ENCODE measurements around the gene RPL29.

Gene RPL29

GRCh38 chr3:51986010-51986947 is 9.4 kb downstream of the RPL29 start:
- no peak for TF ChIP-seq ZFX (IDR thresholded peaks at IDR 0.05; ENCODE audit: borderline replicate concordance)
- TF ChIP-seq, protein P1, sequence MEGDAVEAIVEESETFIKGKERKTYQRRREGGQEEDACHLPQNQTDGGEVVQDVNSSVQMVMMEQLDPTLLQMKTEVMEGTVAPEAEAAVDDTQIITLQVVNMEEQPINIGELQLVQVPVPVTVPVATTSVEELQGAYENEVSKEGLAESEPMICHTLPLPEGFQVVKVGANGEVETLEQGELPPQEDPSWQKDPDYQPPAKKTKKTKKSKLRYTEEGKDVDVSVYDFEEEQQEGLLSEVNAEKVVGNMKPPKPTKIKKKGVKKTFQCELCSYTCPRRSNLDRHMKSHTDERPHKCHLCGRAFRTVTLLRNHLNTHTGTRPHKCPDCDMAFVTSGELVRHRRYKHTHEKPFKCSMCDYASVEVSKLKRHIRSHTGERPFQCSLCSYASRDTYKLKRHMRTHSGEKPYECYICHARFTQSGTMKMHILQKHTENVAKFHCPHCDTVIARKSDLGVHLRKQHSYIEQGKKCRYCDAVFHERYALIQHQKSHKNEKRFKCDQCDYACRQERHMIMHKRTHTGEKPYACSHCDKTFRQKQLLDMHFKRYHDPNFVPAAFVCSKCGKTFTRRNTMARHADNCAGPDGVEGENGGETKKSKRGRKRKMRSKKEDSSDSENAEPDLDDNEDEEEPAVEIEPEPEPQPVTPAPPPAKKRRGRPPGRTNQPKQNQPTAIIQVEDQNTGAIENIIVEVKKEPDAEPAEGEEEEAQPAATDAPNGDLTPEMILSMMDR (IDR thresholded peaks at IDR 0.05): no peak
- H3K27ac ChIP-seq: peak overlapping the region; percentile 99; the same call in 1 of the 2 replicates

- peak overlapping the region; percentile 99 for H3K27ac ChIP-seq
- TF ChIP-seq, protein P1 (IDR thresholded peaks at IDR 0.05): no peak
- no peak for TF ChIP-seq ZFX (IDR thresholded peaks at IDR 0.05; ENCODE audit: borderline replicate concordance)
These were observed 10.6 kb downstream of the RPL29 start for GRCh38 chr3:51985063-51985462.

DNA sequence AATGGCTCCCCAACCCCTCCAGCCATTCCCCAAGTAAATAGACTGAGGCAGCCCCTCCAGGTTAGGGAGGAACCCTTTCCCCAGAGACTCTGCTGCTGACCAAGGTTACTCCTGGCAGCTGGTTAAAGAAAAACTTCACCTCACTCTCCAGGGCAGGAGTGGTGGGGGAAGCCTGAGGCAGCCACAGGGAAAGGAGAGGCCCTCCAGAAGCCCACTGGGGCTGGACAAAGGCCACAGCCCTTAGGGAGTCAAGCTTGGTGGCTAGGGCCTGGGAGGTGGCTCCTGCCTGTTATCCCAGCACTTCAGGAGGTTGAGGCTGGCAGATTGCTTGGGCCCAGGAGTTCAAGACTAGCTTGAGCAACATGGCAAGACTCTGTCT is 11.4 kb downstream of the RPL29 start:
- TF ChIP-seq, protein P1 (IDR thresholded peaks at IDR 0.05): no peak
- no peak for TF ChIP-seq ZFX (IDR thresholded peaks at IDR 0.05; ENCODE audit: borderline replicate concordance)
- H3K27ac ChIP-seq: peak overlapping the region; percentile 99

DNA sequence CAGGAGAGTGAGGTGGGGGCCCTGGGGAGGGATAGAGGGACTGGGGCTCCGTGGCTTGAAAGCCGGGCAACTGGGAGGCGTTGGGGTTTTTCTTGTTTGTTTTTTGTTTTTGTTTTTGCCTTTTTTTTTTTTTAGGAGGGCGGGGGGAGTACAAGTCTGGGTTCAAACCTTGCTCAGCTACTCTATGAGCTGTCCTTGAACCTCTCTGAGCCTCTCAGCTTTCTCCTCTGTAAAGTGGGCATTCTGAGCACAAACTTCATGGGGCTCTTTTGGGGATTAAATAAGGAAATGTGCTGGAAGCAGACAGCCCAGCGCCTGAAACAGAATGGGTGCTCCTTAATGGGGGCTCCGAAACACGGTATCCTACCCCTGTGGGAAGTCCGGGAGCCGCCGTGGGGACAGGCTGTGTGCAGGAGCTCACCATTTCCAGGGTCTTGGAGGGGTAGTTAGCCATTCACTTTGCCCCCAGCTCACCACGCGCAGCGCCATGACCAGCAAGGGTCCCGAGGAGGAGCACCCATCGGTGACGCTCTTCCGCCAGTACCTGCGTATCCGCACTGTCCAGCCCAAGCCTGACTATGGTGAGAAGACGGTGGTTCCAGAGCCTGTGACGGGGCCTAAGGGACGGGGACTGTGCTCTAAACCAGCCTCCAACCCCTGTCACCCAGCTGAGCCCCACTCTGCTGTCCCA is 12.0 kb downstream of the RPL29 start:
- H3K27ac ChIP-seq: peak overlapping the region; percentile 99

DNA sequence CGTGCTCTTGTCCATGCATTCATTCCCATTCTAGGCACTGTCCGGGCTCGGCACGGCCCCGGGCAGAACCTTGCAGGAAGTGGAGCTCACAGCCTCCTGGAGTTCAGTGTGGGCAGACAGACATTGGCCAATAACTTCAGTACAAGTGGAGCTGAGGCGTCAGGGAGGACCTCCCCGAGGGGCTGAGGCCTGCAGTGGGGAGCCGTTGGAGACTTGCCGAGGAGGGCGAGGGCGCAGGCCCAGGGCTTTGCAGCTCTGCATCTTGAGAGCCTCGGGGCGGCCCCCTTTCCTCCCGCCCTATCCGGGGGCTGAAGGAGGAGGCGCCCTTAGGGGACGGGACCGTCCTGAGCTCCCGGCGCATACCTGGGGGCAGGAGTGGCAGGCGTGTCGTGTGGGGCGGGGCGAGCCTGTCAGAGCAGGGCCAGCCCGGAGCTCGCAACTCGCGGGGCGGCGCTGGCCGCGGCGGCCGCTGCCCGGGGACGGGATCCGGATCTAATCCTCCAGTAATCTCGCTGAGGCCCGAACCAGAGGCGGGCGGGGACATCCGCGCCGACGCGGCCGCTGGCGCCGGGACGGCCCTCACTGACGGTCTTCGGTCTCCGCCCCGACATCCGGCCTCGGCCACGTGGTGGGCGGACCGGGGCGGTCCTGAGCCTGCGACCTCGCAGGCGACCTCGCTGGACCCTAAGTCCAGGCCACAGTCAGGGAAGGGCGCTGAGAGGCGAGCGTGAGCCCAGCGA is 12.7 kb downstream of the RPL29 start, which contains the start of gene ACY1:
TSS of gene ACY1 (plus strand) at position 698 of the 740 bp plus-strand sequence. CDS start 530 bp downstream, outside the sequence.
- H3K27ac ChIP-seq: peak within 1 kb of the TSS; percentile 99
- TF ChIP-seq, protein P1 (IDR thresholded peaks at IDR 0.05): peak; percentile 52; the same call in 1 of the 2 replicates
- no peak for TF ChIP-seq ZFX (IDR thresholded peaks at IDR 0.05; ENCODE audit: borderline replicate concordance)

More for the DNA sequence above, 12.0 kb downstream of the RPL29 start:
- TF ChIP-seq, protein P1 (IDR thresholded peaks at IDR 0.05): no peak
- TF ChIP-seq ZFX (IDR thresholded peaks at IDR 0.05; ENCODE audit: borderline replicate concordance): no peak

DNA sequence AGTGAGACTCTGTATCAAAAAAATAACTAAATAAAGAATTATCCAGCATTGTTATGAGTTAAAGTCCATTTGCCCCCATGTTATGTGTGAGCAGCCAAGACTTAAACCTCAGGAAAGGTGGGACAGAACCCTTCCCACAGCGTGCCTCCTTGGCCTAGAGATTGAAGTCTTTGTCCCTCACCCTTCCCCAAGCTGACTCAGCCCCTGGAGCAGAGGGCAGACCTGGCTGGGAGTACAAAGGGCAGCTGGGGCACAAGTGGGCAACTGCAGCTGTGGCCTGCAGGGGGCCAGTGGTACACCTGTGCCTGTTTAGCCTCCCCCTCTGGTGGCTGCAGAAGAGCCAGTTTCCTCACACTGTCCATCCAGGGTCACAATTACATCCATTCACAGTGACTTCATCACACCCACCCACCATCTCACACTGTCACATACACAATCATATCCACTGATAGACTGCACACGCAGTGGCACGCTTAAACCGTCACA is 13.3 kb downstream of the RPL29 start:
- TF ChIP-seq, protein P1 (IDR thresholded peaks at IDR 0.05): peak; percentile 83
- no peak for TF ChIP-seq ZFX (IDR thresholded peaks at IDR 0.05; ENCODE audit: borderline replicate concordance)
- peak overlapping the region; percentile 99 for H3K27ac ChIP-seq

All from 22Rv1 (cell line).